ENCODE results near the gene WSCD2.

The WSCD2 gene

DNA sequence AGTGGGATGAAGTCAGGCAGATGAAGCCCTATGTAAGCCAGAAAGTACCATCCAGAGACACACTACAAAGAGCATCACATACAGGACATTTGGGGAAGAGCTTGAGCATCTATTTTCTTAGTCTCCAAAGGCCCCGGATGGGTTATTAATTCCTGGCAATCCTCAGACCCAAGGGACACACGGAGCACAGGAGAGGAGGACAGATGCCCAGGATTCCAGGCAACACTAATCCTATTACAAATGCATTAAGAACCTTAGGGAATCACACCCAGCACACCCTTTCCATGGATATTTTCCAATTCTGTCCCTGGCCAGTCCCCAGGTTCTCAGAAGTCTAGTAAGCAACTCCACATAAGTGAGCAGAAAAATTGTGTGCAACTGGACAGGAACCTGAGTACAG, 144.1 kb downstream of the WSCD2 start:
- TF ChIP-seq, protein P1, sequence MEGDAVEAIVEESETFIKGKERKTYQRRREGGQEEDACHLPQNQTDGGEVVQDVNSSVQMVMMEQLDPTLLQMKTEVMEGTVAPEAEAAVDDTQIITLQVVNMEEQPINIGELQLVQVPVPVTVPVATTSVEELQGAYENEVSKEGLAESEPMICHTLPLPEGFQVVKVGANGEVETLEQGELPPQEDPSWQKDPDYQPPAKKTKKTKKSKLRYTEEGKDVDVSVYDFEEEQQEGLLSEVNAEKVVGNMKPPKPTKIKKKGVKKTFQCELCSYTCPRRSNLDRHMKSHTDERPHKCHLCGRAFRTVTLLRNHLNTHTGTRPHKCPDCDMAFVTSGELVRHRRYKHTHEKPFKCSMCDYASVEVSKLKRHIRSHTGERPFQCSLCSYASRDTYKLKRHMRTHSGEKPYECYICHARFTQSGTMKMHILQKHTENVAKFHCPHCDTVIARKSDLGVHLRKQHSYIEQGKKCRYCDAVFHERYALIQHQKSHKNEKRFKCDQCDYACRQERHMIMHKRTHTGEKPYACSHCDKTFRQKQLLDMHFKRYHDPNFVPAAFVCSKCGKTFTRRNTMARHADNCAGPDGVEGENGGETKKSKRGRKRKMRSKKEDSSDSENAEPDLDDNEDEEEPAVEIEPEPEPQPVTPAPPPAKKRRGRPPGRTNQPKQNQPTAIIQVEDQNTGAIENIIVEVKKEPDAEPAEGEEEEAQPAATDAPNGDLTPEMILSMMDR (conservative IDR thresholded peaks at IDR 0.05), result no peak
- H3K27ac ChIP-seq, result no peak overlapping the region

DNA sequence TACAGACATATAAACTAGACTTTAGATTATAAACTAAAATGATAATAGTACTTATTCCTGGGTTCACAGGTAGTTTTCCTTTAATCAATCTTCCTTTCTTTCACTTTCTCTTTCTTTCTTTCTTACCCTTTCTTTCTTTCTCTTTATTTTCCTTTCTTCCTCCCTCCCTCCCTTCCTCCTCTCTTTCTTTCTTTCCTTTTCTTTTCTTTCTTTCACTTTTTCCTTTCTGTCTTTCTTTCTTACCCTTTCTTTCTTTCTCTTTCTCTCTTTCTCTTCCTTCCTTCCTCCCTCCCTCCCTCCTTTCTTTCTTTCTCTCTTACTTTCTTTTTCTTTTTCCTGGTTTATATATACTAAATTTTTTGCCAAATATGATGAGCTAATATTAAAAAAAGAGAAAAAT, 148.5 kb downstream of the WSCD2 start:
- no peak overlapping the region for H3K27ac ChIP-seq
- TF ChIP-seq, protein P1 (conservative IDR thresholded peaks at IDR 0.05), result no peak

GRCh38 chr12:108282160-108282559, 153.1 kb downstream of the WSCD2 start:
- TF ChIP-seq, protein P1 (conservative IDR thresholded peaks at IDR 0.05), result no peak
- H3K27ac ChIP-seq, result no peak overlapping the region

DNA sequence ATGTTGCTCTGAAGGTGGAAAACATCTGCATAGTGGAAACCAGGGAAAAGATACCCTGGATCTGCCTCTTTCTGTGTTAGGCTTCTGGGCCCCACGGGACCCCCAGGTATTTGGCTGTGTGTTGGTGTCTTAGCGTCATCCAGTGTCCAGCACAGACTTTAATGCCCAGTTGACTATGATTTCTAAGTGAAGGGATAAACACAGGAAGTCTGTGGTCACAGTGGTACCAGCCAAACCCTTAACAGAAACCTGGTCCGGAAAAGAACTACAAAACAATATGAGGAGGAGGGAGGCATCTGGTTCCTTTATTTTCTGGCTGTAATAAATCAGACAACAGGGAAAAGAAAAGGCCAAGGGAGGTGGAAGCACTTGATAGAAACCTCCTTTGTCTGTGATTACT, 153.6 kb downstream of the WSCD2 start:
- H3K27ac ChIP-seq, result no peak overlapping the region
- TF ChIP-seq, protein P1 (conservative IDR thresholded peaks at IDR 0.05), result no peak

DNA sequence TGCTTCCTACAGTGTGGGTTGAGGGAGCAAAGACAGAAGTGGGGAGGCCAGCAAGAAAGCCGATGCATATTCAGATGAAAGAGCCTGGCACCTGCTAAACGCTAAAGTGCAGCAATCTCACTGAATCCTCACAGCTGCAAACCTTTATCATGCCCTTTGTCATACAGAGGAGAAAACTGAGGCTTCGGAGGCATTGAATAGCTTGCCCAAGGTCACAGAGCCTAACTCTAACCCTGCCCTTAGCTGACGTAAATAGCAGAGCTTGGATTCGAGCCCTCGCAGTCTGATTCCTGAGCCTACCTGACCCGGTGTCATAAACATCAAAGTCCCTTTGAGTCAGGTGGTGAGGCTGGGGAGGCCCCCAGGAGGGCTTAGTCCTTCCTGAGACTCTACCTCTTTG, 155.1 kb downstream of the WSCD2 start:
- H3K27ac ChIP-seq, result no peak overlapping the region
- TF ChIP-seq, protein P1 (conservative IDR thresholded peaks at IDR 0.05), result no peak

GRCh38 chr12:108285016-108285415, 155.9 kb downstream of the WSCD2 start:
- TF ChIP-seq, protein P1 (conservative IDR thresholded peaks at IDR 0.05), result no peak
- no peak overlapping the region for H3K27ac ChIP-seq

- TF ChIP-seq, protein P1 (conservative IDR thresholded peaks at IDR 0.05), result no peak
- no peak overlapping the region for H3K27ac ChIP-seq
Observed at GRCh38 chr12:108287227-108287626, 158.1 kb downstream of the WSCD2 start.

Data from VCaP (cell line).